Activated CD4-positive, alpha-beta T cell treated with anti-CD3 and anti-CD28 coated beads, Interleukin-2, amount 10 ng/mL, durations not matched to agents 7 days and 5 days (primary cell): ENCODE measurements around the gene MYCT1. TPM values are rescaled to one million over a fixed set of nuclear protein-coding genes. Genes with fewer than 3 reads are reported as not detected.
"Not testable (repeated sequence)": the region's sequence is repeated elsewhere in the genome, so short reads cannot be mapped to it uniquely, and the experiment has no call there.

Source experiments
- CTCF ChIA-PET: fragments of 350-600 bp; sonication (Branson Sonifier 250); formaldehyde crosslinking; loops from one replicate; lab custom pipeline; 2021; ENCODE audit warnings: antibody characterized with exemption; lab: Charles Lee
- POLR2A ChIA-PET: fragments of 350-600 bp; sonication (Branson Sonifier 250); formaldehyde crosslinking; loops from one replicate; lab custom pipeline; 2021; ENCODE audit warnings: antibody characterized with exemption; lab: Charles Lee
- DNase-seq: peaks from one replicate; pipeline ENCODE4 v3.0.0-alpha.2; 2020
- H3K27ac Mint-ChIP-seq: one replicate; pipeline ENCODE4 v1.8.0; 2021; ENCODE audit warnings: mild to moderate bottlenecking, moderate library complexity, mixed read lengths
- H3K27me3 Mint-ChIP-seq: one replicate; pipeline ENCODE4 v1.8.0; 2021; ENCODE audit warnings: mixed read lengths
- H3K36me3 Mint-ChIP-seq: one replicate; pipeline ENCODE4 v1.8.0; 2021; ENCODE audit warnings: low read depth, mixed read lengths
- H3K4me1 Mint-ChIP-seq: one replicate; pipeline ENCODE4 v1.8.0; 2021; ENCODE audit warnings: mixed read lengths
- H3K4me3 Mint-ChIP-seq: one replicate; pipeline ENCODE4 v1.8.0; 2021; ENCODE audit warnings: mild to moderate bottlenecking, moderate library complexity, mixed read lengths
- H3K9me3 Mint-ChIP-seq: one replicate; pipeline ENCODE4 v1.8.0; 2021; ENCODE audit warnings: mixed read lengths
- total RNA-seq, 2 experiments: library from RNA; stranded (reverse); gene quantifications; one replicate each; pipeline ENCODE4 v1.2.3, GENCODE V29; 2021

Gene MYCT1
- total RNA-seq, 2 experiments from 2014 or later = not detected

GRCh38 chr6:152698692-152699091, 995 bp downstream of the MYCT1 start:
- CTCF ChIA-PET = no interaction called here
- H3K36me3 Mint-ChIP-seq = no peaks in the 10 kb centered on the region
- H3K27me3 Mint-ChIP-seq = peaks cover 21% of the 10 kb centered on the region
- H3K9me3 Mint-ChIP-seq = no peaks in the 10 kb centered on the region
- no peak overlapping the region for H3K27ac Mint-ChIP-seq
- POLR2A ChIA-PET = no interaction called here
- no peak for DNase-seq
- no peaks in the 10 kb centered on the region for H3K4me1 Mint-ChIP-seq
- H3K4me3 Mint-ChIP-seq = no peak overlapping the region

- Mint-ChIP-seq H3K27ac (no peak overlapping the region), H3K36me3 (no peaks in the 10 kb centered on the region), H3K9me3 (no peaks in the 10 kb centered on the region), H3K4me1 (no peaks in the 10 kb centered on the region), H3K4me3 (no peak overlapping the region), H3K27me3 (peaks cover 21% of the 10 kb centered on the region)
- POLR2A ChIA-PET = no interaction called here
- CTCF ChIA-PET = no interaction called here
- no peak for DNase-seq
Observed at GRCh38 chr6:152700427-152700826, 2.7 kb downstream of the MYCT1 start.

- Mint-ChIP-seq H3K4me3 (no peak overlapping the region), H3K27me3 (peaks cover 21% of the 10 kb centered on the region), H3K36me3 (no peaks in the 10 kb centered on the region), H3K27ac (no peak overlapping the region), H3K9me3 (no peaks in the 10 kb centered on the region), H3K4me1 (no peaks in the 10 kb centered on the region)
- POLR2A ChIA-PET = no interaction called here
- CTCF ChIA-PET = no interaction called here
- no peak for DNase-seq
Observed at GRCh38 chr6:152701081-152701862, 3.6 kb downstream of the MYCT1 start.

- no peak for DNase-seq
- Mint-ChIP-seq H3K36me3 (no peaks in the 10 kb centered on the region), H3K27ac (no peak overlapping the region), H3K9me3 (no peaks in the 10 kb centered on the region), H3K4me1 (no peaks in the 10 kb centered on the region), H3K4me3 (no peak overlapping the region), H3K27me3 (peaks cover 21% of the 10 kb centered on the region)
- CTCF ChIA-PET = no interaction called here
- POLR2A ChIA-PET = no interaction called here
Observed at GRCh38 chr6:152701863-152702401, 4.2 kb downstream of the MYCT1 start.

GRCh38 chr6:152703750-152704149, 6.1 kb downstream of the MYCT1 start:
- H3K4me3 Mint-ChIP-seq, H3K27ac Mint-ChIP-seq, H3K9me3 Mint-ChIP-seq, POLR2A ChIA-PET, H3K36me3 Mint-ChIP-seq, DNase-seq, H3K4me1 Mint-ChIP-seq, CTCF ChIA-PET: not testable (repeated sequence)
- peaks cover 20% of the 10 kb centered on the region for H3K27me3 Mint-ChIP-seq

- no peaks in the 10 kb centered on the region for H3K9me3 Mint-ChIP-seq
- no peak for DNase-seq
- no peaks in the 10 kb centered on the region for H3K4me1 Mint-ChIP-seq
- no peak overlapping the region for H3K27ac Mint-ChIP-seq
- ChIA-PET POLR2A (no interaction called here), CTCF (interaction anchor here (0.6 kb wide), 1 partner anchor 9 kb away, joined by 4 read pairs; no protein-coding TSS in a partner anchor)
- H3K36me3 Mint-ChIP-seq = no peaks in the 10 kb centered on the region
- peaks cover 16% of the 10 kb centered on the region for H3K27me3 Mint-ChIP-seq
- no peak overlapping the region for H3K4me3 Mint-ChIP-seq
Observed at GRCh38 chr6:152705327-152705726, 7.6 kb downstream of the MYCT1 start.

GRCh38 chr6:152716322-152716721, 18.6 kb downstream of the MYCT1 start:
- DNase-seq = no peak
- POLR2A ChIA-PET = no interaction called here
- Mint-ChIP-seq H3K27ac (no peak overlapping the region), H3K4me3 (no peak overlapping the region), H3K36me3 (no peaks in the 10 kb centered on the region), H3K4me1 (peaks cover 2% of the 10 kb centered on the region), H3K27me3 (no peaks in the 10 kb centered on the region), H3K9me3 (peaks cover 6% of the 10 kb centered on the region)
- CTCF ChIA-PET = no interaction called here

GRCh38 chr6:152720974-152721373, 23.3 kb downstream of the MYCT1 start:
- ChIA-PET CTCF (no interaction called here), POLR2A (no interaction called here)
- DNase-seq = no peak
- Mint-ChIP-seq H3K27ac (no peak overlapping the region), H3K9me3 (no peaks in the 10 kb centered on the region), H3K4me1 (peaks cover 2% of the 10 kb centered on the region), H3K4me3 (no peak overlapping the region), H3K36me3 (no peaks in the 10 kb centered on the region), H3K27me3 (no peaks in the 10 kb centered on the region)

- H3K27ac Mint-ChIP-seq = no peak overlapping the region
- DNase-seq = no peak
Observed at GRCh38 chr6:152721956-152722355, 24.3 kb downstream of the MYCT1 start.

GRCh38 chr6:152723398-152723797, 25.7 kb downstream of the MYCT1 start:
- ChIA-PET CTCF (no interaction called here), POLR2A (no interaction called here)
- H3K4me3 Mint-ChIP-seq = no peak overlapping the region
- H3K27ac Mint-ChIP-seq = no peak overlapping the region
- no peaks in the 10 kb centered on the region for H3K36me3 Mint-ChIP-seq
- H3K9me3 Mint-ChIP-seq = no peaks in the 10 kb centered on the region
- no peaks in the 10 kb centered on the region for H3K27me3 Mint-ChIP-seq
- peaks cover 2% of the 10 kb centered on the region for H3K4me1 Mint-ChIP-seq
- DNase-seq = no peak

More at GRCh38 chr6:152721956-152722355, 24.3 kb downstream of the MYCT1 start:
- no peak overlapping the region for H3K4me3 Mint-ChIP-seq
- POLR2A ChIA-PET = no interaction called here
- CTCF ChIA-PET = no interaction called here
- no peaks in the 10 kb centered on the region for H3K9me3 Mint-ChIP-seq
- peaks cover 2% of the 10 kb centered on the region for H3K4me1 Mint-ChIP-seq
- H3K27me3 Mint-ChIP-seq = no peaks in the 10 kb centered on the region
- H3K36me3 Mint-ChIP-seq = no peaks in the 10 kb centered on the region

GRCh38 chr6:152726313-152726712, 28.6 kb downstream of the MYCT1 start:
- CTCF ChIA-PET = no interaction called here
- POLR2A ChIA-PET = no interaction called here
- Mint-ChIP-seq H3K9me3 (no peaks in the 10 kb centered on the region), H3K36me3 (no peaks in the 10 kb centered on the region), H3K4me3 (no peak overlapping the region), H3K4me1 (no peaks in the 10 kb centered on the region), H3K27ac (no peak overlapping the region), H3K27me3 (no peaks in the 10 kb centered on the region)
- no peak for DNase-seq

GRCh38 chr6:152727507-152727906, 29.8 kb downstream of the MYCT1 start:
- ChIA-PET POLR2A (no interaction called here), CTCF (no interaction called here)
- no peaks in the 10 kb centered on the region for H3K36me3 Mint-ChIP-seq

GRCh38 chr6:152734630-152735029, 36.9 kb downstream of the MYCT1 start:
- ChIA-PET CTCF (no interaction called here), POLR2A (no interaction called here)
- Mint-ChIP-seq H3K4me3 (no peak overlapping the region), H3K4me1 (no peaks in the 10 kb centered on the region), H3K27ac (no peak overlapping the region), H3K9me3 (no peaks in the 10 kb centered on the region), H3K27me3 (no peaks in the 10 kb centered on the region), H3K36me3 (no peaks in the 10 kb centered on the region)
- no peak for DNase-seq

More at GRCh38 chr6:152727507-152727906, 29.8 kb downstream of the MYCT1 start:
- H3K4me1 Mint-ChIP-seq = no peaks in the 10 kb centered on the region
- no peak overlapping the region for H3K27ac Mint-ChIP-seq
- no peaks in the 10 kb centered on the region for H3K27me3 Mint-ChIP-seq
- H3K4me3 Mint-ChIP-seq = no peak overlapping the region
- H3K9me3 Mint-ChIP-seq = no peaks in the 10 kb centered on the region
- DNase-seq = no peak
